Measurements from ENCODE around the gene KRT77.

GRCh38 chr12:52676163-52676562, 27.2 kb downstream of the KRT77 start:
- TF ChIP-seq CTCF (IDR thresholded peaks at IDR 0.05) (no peak), NFIC (IDR thresholded peaks at IDR 0.05; ENCODE audit: borderline replicate concordance) (no peak), FOXM1 (IDR thresholded peaks at IDR 0.05; ENCODE audit: low read depth) (no peak), NRF1 (IDR thresholded peaks at IDR 0.05; ENCODE audit: low read depth, low read length) (no peak), ZBTB33 (IDR thresholded peaks at IDR 0.05; ENCODE audit: borderline replicate concordance, low read depth) (no peak), RAD21 (IDR thresholded peaks at IDR 0.05; ENCODE audit: low read length) (no peak), MAX (IDR thresholded peaks at IDR 0.05; ENCODE audit: low read depth) (no peak), POLR2AphosphoS5 (IDR thresholded peaks at IDR 0.05; ENCODE audit: low read depth, low read length) (no peak), SIN3A (IDR thresholded peaks at IDR 0.05; ENCODE audit: borderline replicate concordance, low read depth, low read length) (no peak)

Data from SK-N-SH (cell line).